Stimulated activated CD4-positive, alpha-beta T cell treated with anti-CD3 and anti-CD28 coated beads, Interleukin-15, amount 100 ng/mL, for 24 hours (primary cell): ENCODE data around the gene IKZF4.

Source experiments
- DNase-seq: peaks from one replicate; pipeline ENCODE4 v3.0.0-alpha.2; 2020

Gene IKZF4

DNA sequence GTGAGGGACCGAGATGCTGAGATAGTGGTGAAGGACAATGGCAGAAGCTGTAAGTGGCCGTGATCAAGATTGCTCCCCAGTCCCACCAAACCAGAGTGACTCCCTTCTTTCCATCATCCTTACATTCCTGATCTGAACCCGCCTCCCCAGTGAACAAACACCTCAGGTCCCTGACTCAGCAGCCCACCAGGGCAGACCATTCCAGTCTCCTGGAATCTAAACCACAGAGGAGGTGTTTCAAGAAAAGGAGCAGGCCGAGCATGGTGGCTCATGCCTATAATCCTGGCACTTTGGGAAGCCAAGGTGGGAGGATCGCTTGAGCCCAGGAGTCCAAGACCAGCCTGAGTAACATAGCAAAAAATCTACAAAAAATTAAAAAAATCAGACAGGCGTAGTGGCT is 65.8 kb downstream of the IKZF4 start:
- DNase-seq = no peak

DNA sequence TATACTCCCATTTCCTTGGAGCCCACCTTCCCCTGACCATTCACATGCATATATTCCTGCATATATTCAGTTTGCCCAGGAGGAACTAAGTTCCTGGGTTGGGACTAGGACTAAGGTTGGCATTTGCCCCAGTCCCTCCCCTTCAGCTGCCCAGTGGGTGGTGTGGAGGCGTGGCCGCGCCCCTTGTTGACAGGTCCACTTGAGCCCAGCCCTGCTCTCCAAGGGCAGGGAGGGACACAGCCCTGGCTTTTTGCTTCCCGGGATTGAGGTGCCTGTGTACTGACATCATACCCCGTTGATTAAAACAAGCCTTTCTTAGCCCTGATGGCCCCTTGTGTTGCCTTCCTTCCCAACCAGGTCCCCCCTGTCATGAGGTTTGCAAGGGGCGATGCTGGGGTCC is 66.4 kb downstream of the IKZF4 start:
- DNase-seq = no peak
